Iris pigment epithelial cell (primary cell): ENCODE measurements around the gene TTLL11.

Experiments
- DNase-seq: peaks from one replicate; pipeline ENCODE4 v3.0.0-alpha.2; 2011; ENCODE audit warnings: low read depth

The TTLL11 gene

DNA sequence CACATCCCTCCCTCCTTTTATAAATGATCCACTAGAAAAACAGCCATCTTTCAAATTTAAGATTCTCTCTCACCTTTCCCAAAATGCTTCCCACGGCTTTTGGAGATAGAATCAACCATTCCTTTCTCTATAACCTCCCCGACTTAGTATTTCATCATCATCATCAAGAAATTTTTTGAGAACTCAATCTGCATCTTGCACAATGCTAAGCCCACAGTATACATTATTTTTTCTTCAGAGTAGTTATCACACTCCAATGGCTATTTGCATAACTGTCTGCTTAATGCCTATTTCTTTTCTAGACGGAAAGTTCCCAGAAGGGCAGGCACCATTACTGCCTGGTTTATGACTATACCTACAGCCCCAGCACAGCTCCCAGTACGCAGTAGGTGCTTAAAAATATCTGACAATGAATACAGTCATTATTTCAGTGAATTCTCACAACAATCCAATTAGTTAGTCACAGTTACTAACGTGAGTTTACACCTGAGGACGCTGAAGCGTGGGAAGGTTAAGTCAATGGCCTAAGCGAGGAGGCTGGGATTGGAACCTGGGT, 212.7 kb downstream of the TTLL11 start:
- DNase-seq, result peak; percentile 44

GRCh38 chr9:121878271-121878822, 214.8 kb downstream of the TTLL11 start:
- DNase-seq, result no peak

GRCh38 chr9:121876658-121877271, 216.3 kb downstream of the TTLL11 start:
- DNase-seq, result peak; percentile 86

GRCh38 chr9:121876255-121876654, 216.9 kb downstream of the TTLL11 start:
- DNase-seq, result no peak

GRCh38 chr9:121874524-121874923, 218.6 kb downstream of the TTLL11 start:
- DNase-seq, result no peak

- DNase-seq, result no peak
Measured at GRCh38 chr9:121871431-121872025, 221.6 kb downstream of the TTLL11 start.

DNA sequence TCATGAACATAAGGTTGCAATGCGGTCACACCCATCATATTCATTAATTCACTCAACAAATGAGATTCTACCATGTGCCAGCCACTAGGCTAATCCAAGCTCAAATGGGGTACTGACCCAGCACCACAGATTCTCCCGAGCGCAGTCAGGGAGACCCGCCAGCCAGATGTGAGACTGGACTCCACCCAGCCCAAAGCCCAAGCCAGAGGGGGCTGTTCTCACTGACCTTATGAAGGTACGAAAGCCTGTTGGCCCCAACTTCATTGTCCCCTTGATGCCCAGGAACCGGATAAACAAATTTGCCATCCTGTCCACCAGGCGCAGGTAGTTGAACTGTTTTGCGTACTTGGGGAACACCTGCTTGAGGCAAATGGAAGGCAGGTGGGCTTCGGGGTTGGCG, 222.8 kb downstream of the TTLL11 start:
- DNase-seq, result no peak

- DNase-seq, result no peak
Measured at GRCh38 chr9:121868626-121869025, 224.5 kb downstream of the TTLL11 start.

GRCh38 chr9:121866927-121867326, 226.2 kb downstream of the TTLL11 start:
- DNase-seq, result no peak

DNA sequence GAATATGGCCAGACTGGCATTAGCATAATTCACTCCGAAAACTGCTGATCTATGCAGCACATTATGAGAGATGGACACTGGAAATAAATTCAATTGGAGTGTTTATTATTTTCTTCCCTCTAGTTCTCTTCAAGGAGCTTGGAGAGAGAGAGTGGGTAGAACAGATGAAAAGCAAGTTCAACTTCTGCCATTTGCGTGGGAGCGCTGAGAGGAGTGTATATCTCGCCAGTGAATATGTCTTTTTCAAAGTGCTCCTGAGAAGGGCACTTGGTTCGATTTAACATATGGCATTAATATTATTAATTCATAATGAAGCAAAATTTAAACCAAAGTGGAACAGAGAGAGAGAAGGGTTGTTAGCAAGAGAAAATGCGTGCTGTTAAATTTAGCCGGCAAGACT, 227.2 kb downstream of the TTLL11 start:
- DNase-seq, result no peak

- DNase-seq, result no peak
Measured at GRCh38 chr9:121865060-121865459, 228.0 kb downstream of the TTLL11 start.

DNA sequence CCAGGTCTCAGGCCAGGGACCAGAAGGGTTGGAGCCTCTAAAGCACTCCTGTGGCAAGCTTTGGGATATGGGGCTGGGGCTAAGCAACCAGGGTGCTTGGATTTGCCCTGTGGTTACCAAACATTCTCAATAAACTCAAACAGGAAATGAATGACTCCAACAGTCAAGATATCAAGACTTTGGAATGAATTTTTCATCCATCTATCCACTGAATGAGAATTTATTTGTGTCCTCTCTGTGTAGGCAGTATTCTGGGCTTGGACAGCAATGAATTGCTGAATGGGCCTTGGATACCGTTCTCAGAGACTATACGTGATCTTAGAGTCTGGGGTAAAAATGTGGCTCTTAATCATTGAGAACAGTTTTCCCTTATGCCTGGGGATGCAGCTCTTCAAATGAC, 229.2 kb downstream of the TTLL11 start:
- DNase-seq, result peak; percentile 45

DNA sequence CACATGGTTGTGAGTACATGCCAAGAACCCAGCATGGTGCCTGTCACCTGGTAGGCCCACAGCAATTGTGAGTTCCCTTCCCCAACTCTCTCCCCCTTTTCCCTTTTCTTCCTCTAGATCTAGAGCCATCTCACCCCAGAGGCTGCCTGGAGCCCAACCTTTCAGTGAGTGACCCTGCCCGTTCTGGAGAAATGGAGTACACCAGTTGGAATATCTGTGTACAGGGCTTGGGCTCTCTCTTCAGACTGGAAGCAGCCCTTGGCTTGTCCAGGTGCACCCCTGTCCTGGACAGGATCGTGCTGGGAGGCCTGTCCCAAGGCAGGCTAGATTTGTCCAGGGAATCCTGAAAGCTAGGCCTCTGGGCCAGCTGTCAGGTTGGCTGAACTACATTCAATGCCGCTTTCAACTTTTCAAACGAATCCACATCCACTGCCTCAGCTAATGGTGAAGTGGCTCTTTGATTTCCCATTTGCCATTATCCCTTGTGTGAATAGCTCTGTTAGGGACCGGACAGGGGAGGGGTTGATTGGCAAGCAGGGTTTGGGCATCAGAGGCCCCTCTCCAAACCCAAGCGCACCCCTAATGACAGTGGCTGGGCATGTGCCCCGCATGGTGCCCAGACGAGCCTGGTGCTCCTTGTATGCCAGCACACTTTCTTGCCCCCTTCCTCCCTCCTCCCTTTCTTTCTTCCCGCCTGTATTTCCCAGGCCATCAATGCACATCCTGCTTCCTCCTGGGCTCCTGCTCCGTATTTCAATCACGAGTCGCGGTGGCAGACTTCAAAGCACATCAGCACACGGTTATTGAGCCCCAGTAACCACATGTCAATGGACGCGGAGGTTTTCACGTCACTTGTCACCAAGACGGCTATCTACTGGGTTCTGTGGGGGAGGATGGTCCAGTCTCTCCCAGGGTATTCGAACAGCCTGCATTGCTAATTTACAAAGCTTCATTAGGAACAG, 230.5 kb downstream of the TTLL11 start:
- DNase-seq, result no peak

DNA sequence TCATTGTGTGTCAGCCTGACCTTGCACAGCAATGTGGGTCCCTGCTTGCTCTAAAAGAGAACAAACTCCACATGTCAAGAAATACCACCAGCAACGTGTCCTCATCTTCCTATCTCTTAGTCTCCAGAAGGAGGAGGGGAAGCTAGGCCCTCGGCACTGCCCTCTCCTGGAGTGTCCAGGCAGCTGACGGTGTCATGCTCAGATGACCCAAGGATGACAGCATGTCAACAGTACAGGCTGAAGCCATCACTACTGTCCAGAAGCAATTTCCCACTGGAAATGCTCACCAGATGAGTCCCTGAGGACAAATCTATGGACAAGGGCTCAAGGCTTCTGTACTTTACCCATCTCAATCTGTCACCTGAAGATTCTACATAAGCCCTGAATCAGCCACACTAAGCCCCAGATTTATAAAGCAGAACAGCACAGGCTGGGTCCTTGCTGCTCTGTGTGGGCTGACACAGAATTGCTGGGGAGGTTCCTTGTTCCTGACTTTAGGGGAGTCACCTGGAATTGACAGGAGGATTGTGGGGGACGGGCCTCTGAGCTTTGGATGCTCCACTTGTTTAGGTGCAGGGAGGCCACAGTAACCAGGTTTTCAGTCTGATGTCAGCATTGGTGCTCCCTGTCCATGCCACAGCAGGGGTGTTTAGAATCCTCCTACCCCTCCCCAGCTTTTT, 231.5 kb downstream of the TTLL11 start:
- DNase-seq, result no peak

DNA sequence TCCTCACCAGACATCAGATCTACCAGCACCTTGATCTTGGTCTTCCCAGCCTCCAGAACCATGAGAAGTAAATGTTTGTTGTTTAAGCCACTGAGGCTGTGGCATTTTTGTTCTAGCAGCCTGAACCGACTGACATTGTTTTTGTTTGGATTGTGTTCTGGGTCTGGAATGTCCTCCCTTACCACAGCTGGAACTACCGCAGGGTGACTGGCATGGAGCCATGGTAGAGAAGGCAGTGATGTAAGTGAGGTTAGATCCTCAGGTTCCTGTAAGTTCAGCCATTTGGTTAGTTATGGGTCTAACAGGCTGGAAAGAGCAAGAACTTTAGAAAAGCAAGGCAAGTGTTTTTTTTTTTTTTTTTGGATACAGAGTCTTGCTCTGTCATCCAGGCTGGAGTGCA, 232.4 kb downstream of the TTLL11 start:
- peak; percentile 96 for DNase-seq

- DNase-seq, result no peak
Measured at GRCh38 chr9:121860213-121860612, 232.9 kb downstream of the TTLL11 start.

GRCh38 chr9:121859646-121860045, 233.5 kb downstream of the TTLL11 start:
- DNase-seq, result no peak

- no peak for DNase-seq
Measured at GRCh38 chr9:121858788-121859187, 234.3 kb downstream of the TTLL11 start.

DNA sequence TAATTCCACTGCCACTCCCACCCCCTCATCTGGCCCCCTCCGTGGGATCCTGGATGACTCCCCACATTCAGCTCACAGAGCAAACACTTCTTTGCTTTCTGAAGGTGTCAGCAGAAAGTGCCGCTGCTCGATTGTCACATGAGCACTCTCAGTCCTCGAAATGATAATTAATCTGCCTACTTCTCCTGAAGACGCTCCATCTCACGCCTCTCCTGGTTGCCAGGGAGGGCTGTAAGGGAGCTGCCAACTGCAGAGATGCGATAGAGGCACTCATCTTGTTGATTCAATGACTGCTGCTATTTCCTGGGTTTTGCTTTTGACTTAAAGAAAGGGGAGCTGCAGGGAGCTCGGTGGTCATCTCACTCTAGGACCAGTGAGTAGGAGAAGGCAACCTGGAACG, 235.2 kb downstream of the TTLL11 start:
- no peak for DNase-seq

DNA sequence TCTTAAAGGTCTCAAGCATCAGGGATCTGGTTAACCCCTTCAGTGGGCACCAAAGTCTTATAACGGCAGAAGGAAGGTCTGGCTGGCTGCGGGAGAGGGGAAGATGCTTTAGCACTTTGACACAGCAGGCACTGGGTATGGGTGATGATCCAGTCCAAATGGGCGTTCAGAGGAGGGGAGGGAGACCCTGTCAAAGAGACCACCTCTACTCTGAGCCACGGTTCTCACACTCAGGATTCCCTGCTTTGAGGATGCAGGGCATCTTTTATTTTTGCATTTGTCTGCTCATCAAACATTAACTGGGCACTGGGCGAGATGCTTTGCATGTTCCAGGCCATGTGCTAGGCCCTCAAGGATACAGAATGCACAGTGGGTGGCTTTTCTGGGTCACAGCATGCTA, 237.6 kb downstream of the TTLL11 start:
- DNase-seq, result no peak

DNA sequence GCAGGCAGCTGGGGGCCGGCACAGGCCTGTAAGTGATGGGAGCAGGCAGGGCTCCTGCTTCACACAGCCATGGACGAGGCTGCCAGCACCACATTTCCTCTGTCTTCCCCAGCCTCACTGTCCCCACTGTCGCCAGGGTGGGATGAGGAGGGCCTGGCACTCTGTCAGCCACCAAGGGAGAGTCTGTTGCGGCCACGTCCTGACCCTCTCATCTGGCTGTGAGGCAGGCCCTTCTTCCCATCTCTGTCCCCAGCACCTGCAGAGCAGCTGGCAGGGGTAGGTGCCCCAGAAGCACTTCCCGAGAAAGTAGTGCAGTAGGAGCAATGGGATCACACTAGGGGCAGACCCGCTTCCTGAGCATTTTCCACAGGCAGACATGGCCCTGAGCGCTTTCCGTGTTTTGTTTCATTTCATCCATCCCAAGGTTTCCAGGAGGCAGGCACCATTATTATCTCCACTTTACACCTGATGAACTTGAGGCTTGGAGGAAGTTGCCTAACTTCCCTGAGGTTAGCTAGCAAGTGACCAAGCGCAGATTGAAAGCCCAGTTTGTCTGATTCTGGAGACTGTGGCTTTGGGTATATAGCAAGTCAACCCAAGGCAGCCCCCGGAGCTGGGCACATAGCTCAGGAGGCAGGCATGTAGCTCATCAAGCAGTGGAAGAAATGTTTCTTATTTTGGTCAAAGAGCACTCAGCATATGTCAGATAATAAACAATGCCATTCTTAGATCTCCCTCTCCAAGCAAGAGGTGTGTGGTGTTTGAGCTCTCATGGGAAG, 239.3 kb downstream of the TTLL11 start:
- DNase-seq, result no peak
